Adipocyte (in vitro differentiated cells): Measurements from ENCODE around the gene LARGE2.

Source experiments
- DNase-seq: peaks from one replicate; pipeline ENCODE4 v3.0.0-alpha.2; 2015; ENCODE audit warnings: low read depth
- H3K27me3 ChIP-seq: replicated peaks from 2 replicates; pipeline ENCODE4 v1.7.0; 2013; ENCODE audit warnings: mild to moderate bottlenecking, low read length, moderate library complexity; ENCODE audit not compliant: control insufficient read depth, insufficient read depth
- H3K36me3 ChIP-seq: 2 replicates; pipeline ENCODE4 v1.7.0; 2013; ENCODE audit warnings: low read length, mild to moderate bottlenecking, moderate library complexity; ENCODE audit not compliant: control insufficient read depth, insufficient read depth, severe bottlenecking
- H3K4me1 ChIP-seq: 2 replicates; pipeline ENCODE4 v1.7.0; 2013; ENCODE audit warnings: mild to moderate bottlenecking, low read length, moderate library complexity; ENCODE audit not compliant: control insufficient read depth, insufficient read depth
- H3K4me3 ChIP-seq: 2 replicates; pipeline ENCODE4 v1.7.0; 2013; ENCODE audit warnings: mild to moderate bottlenecking, low read length, moderate library complexity
- H3K9ac ChIP-seq: 2 replicates; pipeline ENCODE4 v1.7.0; 2013; ENCODE audit warnings: mild to moderate bottlenecking, low read length, moderate library complexity
- H3K9me3 ChIP-seq: 2 replicates; pipeline ENCODE4 v1.7.0; 2013; ENCODE audit warnings: mild to moderate bottlenecking, low read length, moderate library complexity; ENCODE audit not compliant: control insufficient read depth

Gene LARGE2

DNA sequence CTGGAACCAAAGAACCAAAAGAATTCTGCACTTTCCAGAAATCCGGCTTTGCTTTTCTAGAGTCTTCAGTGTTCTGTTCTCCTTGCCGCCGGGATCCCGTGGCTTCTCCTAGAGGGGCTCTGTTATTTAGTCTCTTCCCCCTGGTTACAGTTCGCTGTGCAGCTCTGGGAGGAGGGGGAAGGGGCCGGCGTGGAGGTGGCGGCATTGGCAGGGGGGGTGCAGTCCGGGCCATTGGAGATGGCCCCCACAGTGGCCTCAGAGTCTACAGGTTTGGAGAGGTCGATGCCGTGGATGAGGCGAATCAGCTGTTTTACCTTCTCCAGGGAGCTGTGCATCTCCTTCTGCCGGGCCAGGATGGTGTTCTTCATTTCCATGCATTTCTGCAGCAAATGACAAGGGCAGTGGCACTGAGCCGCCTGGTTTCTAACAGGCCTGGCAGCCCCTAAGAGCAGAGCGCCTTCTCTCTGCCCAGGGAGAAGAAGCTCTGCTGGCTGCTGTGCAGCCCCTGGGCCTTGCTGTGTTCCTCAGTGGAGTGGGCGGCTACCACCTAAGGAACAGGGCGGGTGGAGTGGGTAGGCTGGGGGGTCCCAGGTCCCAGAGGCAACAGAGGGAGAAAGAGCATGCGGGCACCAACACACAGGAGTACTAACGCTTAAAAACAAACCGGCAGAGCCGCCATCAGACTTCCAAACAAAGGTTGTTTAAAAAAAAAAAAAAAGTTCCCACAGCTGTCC is 11.6 kb downstream of the LARGE2 start:
- DNase-seq: no peak
- no peak overlapping the region for H3K4me3 ChIP-seq
- H3K4me1 ChIP-seq: peaks cover 10% of the 10 kb centered on the region
- H3K36me3 ChIP-seq: peaks cover 61% of the 10 kb centered on the region
- H3K27me3 ChIP-seq: no peaks in the 10 kb centered on the region
- no peaks in the 10 kb centered on the region for H3K9me3 ChIP-seq
- H3K9ac ChIP-seq: no peak overlapping the region

DNA sequence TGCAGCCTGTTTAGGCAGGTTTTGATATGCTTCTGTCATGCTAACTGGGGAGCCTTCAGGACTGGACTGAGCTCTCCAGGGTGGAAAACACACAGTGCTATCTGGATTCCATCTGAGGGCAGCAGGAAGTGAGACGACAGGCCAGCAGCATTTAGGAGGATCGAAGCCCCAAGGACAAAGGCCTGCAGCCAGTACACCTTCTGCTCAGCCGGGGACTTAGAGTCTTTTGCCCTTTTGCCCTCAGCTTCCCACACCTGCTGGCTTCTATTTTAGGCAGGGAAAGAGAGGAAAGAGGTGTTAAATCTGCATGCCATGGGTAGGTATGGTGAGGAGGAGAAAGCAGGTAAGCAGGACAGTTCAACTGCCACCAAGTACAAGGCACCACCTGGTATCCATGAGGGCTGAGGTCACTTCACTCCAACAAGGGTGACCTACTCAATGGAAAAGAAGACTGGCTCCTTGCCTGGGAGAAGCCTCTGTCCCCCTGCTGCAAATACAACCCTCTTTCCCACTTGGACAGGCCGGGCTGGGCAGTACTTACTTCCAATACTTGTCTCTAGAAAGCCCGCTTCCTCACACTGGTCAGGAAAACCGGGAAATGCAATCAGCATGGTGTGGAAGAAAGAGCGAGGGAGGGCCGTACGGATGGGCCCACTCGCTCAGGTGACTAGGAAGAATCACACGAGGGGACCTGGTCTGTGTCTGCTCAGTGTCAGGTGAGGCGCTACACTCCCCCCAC is 12.3 kb downstream of the LARGE2 start:
- peaks cover 61% of the 10 kb centered on the region for H3K36me3 ChIP-seq
- DNase-seq: no peak
- H3K27me3 ChIP-seq: no peaks in the 10 kb centered on the region

DNA sequence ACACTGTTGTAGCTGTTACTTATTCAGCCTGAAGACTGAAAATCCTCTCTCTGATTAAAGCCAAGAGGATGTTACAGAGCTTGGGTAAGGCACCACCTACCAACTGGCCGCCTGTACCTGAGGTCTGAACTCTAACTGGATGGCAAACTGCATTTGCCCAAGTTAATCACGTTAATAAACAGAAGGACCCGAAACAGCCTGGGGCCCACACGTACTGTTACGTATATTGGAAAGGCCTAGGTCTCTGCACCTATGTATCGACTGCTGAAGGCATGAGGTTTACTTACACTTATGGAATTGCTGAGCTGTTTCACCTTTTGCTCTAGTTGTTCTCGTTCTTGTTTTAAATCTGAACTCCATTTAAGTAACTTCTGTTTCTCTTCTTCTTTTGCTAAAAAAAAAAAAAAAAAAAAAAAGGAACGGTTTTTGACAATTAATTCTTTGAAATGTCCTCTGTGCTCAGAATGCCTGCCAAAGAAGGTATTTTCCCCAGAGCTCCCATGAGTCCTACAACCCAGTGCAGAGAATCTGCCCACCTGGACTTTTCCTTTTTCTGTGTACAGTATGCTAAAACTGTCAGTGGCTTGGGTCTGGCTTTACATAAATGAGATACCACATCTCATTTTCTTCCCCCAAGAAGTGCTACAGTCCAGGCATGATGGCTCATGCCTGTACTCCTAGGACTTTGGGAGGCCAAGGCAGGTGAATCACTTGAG is 13.1 kb downstream of the LARGE2 start:
- Histone ChIP-seq H3K9ac (no peak overlapping the region), H3K4me3 (no peak overlapping the region), H3K4me1 (peaks cover 14% of the 10 kb centered on the region), H3K9me3 (no peaks in the 10 kb centered on the region), H3K27me3 (no peaks in the 10 kb centered on the region), H3K36me3 (peaks cover 61% of the 10 kb centered on the region)
- no peak for DNase-seq

More for the DNA sequence above, 12.3 kb downstream of the LARGE2 start:
- Histone ChIP-seq H3K4me3 (no peak overlapping the region), H3K9ac (no peak overlapping the region), H3K4me1 (peaks cover 14% of the 10 kb centered on the region), H3K9me3 (no peaks in the 10 kb centered on the region)

DNA sequence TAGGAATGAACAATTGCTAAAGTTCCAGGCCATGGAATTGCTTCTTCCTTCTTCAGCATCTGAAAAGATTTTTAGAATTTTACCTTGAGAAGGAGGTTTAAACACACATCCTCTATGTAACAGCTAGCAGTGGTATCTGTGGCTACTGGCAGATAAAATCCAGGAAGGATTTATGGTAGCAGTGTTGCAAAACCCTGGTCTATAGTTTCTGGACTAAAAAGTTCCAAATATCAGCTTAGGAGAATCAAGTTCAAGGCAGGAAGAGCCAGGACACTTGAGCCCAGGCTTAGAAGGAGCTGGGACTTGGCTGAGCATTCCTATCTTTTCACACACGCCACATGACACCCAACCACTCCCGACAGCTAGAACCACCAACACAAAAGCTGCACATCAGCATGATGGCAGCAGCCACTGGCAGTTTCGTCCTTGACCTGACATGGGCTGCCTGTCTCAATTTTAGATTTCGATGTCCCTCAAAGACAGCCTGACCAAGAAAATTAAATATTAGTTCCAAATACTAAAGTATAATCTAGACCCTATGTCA is 14.1 kb downstream of the LARGE2 start:
- Histone ChIP-seq H3K9me3 (no peaks in the 10 kb centered on the region), H3K9ac (no peak overlapping the region), H3K36me3 (peaks cover 64% of the 10 kb centered on the region), H3K4me1 (peaks cover 12% of the 10 kb centered on the region), H3K4me3 (no peak overlapping the region), H3K27me3 (no peaks in the 10 kb centered on the region)
- DNase-seq: no peak

DNA sequence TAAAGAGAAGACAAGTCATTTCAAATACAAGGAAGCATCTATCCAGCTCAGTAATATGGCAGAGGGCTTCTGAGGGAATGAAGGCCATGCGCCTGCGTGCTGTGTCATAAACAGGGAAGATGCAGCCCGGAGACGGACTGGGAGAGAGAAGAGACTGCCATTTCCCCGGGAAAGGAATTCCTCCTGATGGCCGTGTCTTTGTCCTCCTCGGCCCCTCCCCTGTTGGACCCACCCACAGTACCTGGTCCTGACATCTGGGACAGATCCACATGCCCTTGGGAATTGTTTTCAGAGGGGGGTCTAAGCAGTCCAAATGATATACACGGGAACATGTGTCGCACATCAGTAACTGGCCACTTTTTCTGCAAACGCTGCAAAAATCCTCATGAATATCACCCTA is 15.5 kb downstream of the LARGE2 start:
- Histone ChIP-seq H3K4me1 (peaks cover 4% of the 10 kb centered on the region), H3K36me3 (peaks cover 68% of the 10 kb centered on the region)

DNA sequence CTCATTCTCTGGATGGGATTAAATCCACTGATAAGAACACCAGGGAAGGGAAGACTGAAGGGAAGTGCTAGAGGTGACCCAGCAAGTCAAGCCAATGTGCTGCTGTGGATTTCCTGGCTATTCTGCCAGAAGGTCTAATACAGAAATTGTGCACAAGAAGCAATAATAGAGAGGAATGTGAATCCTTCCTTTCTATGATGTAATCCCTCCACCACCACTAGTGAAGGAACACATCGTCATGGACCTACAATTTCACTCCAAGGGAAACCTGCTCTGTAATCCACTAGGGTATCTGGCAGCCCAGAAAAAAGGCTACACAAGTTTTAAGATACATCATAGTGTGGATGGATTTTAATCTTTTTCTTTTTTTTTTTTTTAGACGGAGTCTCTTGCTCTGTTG is 17.4 kb downstream of the LARGE2 start:
- Histone ChIP-seq H3K4me3 (no peak overlapping the region), H3K9me3 (no peaks in the 10 kb centered on the region), H3K4me1 (peaks cover 4% of the 10 kb centered on the region), H3K9ac (no peak overlapping the region), H3K36me3 (peaks cover 61% of the 10 kb centered on the region), H3K27me3 (no peaks in the 10 kb centered on the region)
- peak; percentile 7 for DNase-seq

More for the DNA sequence above, 15.5 kb downstream of the LARGE2 start:
- Histone ChIP-seq H3K9ac (no peak overlapping the region), H3K4me3 (no peak overlapping the region), H3K27me3 (no peaks in the 10 kb centered on the region), H3K9me3 (no peaks in the 10 kb centered on the region)
- DNase-seq: no peak

DNA sequence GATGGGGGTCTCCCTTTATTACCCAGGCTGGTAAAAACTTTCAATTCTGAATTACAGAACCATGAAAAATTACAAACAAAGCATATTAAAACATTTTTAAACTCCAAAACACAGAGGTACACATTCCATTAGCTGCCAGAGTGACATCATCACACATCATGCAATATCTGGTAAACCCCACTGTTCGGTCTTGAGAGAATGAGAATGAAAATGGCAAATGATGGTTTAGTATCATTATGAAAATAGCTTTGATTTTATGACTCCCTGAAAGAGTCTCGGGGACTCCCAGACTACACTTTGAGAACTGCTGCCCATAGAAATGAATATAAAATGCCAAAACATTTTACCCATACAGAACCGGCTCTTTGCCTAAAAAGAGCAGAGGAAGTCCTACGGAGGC is 18.8 kb downstream of the LARGE2 start:
- Histone ChIP-seq H3K9ac (no peak overlapping the region), H3K27me3 (no peaks in the 10 kb centered on the region), H3K36me3 (peaks cover 61% of the 10 kb centered on the region), H3K9me3 (no peaks in the 10 kb centered on the region), H3K4me3 (no peak overlapping the region), H3K4me1 (peaks cover 8% of the 10 kb centered on the region)
- no peak for DNase-seq

DNA sequence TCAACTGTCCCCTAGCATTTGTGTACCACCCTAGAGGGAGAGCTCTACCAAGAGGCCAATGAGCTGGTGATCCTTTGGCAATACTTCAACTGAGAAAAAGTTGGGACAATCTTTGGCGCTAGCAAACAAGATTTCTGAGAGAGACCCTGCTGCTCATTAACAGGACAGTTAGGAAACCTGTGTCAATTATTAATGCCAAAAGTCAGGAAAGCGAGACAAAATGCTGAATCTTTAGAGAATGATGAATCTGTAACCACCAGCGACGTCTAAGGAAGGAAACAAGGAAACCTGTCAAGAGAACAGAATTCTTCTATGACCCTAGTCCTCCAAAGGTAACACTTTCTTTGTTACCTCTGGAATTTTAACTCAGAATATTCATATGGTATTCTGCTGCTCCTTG is 19.9 kb downstream of the LARGE2 start:
- H3K36me3 ChIP-seq: peaks cover 59% of the 10 kb centered on the region
- peaks cover 8% of the 10 kb centered on the region for H3K4me1 ChIP-seq
- no peak overlapping the region for H3K9ac ChIP-seq

DNA sequence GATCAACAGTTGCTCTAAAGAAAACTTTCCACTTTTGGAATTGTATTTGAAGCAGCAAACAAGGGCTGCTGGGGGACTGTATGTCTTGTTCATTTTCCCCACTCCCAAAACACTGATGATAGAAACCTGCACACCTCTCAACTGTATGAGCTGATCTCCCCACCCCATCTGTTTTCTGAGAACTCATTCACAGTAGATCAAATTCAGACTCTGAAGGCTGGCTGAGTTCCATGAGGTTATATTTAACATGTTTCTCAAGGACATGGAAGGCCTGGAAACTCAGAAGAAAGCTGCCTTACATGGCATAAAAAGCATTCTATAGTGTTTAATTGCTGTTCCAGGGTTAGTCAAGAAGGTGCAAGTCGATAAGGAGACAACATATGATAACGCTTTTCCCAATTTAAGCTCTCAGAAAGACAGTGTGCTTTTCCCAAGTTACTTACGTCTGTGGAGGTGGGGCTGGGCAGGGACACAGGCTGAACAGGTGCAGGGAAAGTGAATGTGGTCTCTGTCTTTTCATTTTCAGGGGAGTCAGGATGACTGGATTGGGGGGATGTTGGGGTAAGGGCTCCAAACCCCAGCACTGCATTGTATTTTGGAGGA is 23.0 kb downstream of the LARGE2 start:
- no peaks in the 10 kb centered on the region for H3K27me3 ChIP-seq
- H3K9me3 ChIP-seq: no peaks in the 10 kb centered on the region
- peaks cover 12% of the 10 kb centered on the region for H3K4me1 ChIP-seq
- H3K4me3 ChIP-seq: no peak overlapping the region
- no peak overlapping the region for H3K9ac ChIP-seq
- no peak for DNase-seq
- peaks cover 76% of the 10 kb centered on the region for H3K36me3 ChIP-seq

More for the DNA sequence above, 19.9 kb downstream of the LARGE2 start:
- Histone ChIP-seq H3K27me3 (no peaks in the 10 kb centered on the region), H3K4me3 (no peak overlapping the region), H3K9me3 (no peaks in the 10 kb centered on the region)
- no peak for DNase-seq

DNA sequence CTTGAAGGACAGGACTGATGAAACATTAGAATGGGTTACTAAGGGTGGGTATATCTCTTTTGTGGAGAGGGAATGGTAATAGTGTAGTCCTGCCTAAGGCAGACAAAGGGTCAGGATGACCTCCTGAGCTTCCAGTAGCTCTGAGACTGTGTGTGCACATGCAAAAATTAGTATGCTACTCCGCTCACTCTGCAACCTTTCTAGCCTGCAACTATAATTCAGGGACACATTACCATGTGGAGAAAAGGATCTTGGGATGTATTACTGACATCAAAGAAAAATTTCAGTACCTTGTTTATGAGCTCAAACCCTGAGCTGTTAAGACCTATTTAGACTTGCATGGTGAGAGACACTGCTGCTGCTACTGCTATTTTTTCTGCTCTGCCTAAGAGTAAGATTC is 25.4 kb downstream of the LARGE2 start:
- peaks cover 12% of the 10 kb centered on the region for H3K4me1 ChIP-seq
- no peaks in the 10 kb centered on the region for H3K27me3 ChIP-seq
- no peak overlapping the region for H3K4me3 ChIP-seq
- no peak for DNase-seq
- H3K9ac ChIP-seq: no peak overlapping the region
- no peaks in the 10 kb centered on the region for H3K9me3 ChIP-seq
- peaks cover 72% of the 10 kb centered on the region for H3K36me3 ChIP-seq

DNA sequence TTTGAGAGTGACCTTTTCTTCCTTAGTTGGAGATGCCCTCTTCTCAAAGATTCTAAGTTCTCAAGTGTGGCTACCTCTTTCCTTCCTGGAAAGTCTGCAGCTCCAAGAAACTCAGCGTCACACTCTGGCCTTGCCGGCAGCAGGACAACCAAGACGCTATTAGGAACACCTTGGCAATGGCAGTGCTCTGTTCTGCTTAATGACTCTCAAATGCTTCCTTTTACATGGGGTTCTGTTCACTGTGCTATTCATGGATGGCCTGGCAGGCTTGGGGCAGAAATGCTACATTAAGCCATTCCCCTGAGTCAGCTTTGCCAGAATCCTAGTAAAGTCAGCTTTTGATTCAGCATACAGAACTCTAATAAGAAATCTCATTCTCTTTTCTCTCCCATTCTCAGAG is 25.9 kb downstream of the LARGE2 start:
- Histone ChIP-seq H3K4me3 (no peak overlapping the region), H3K36me3 (peaks cover 74% of the 10 kb centered on the region), H3K4me1 (peaks cover 12% of the 10 kb centered on the region), H3K27me3 (no peaks in the 10 kb centered on the region), H3K9ac (no peak overlapping the region), H3K9me3 (no peaks in the 10 kb centered on the region)
- no peak for DNase-seq
